HG02571 (cell line): ENCODE data around the gene MANSC4.

Experiments used
- ATAC-seq: cut with Tn5 transposase; IDR thresholded peaks from one replicate; pipeline ENCODE4 v1.9.1; 2021; ENCODE audit warnings: mild to moderate bottlenecking, moderate library complexity; ENCODE audit not compliant: unreplicated experiment

Gene MANSC4

GRCh38 chr12:27801630-27802029, 21.6 kb upstream of the MANSC4 start:
- ATAC-seq: no peak

- no peak for ATAC-seq
Observed at GRCh38 chr12:27800819-27801218, 20.8 kb upstream of the MANSC4 start.

- ATAC-seq: no peak
Observed at GRCh38 chr12:27797301-27798025, 17.4 kb upstream of the MANSC4 start.

GRCh38 chr12:27796128-27796527, 16.1 kb upstream of the MANSC4 start:
- ATAC-seq: no peak

- no peak for ATAC-seq
Observed at GRCh38 chr12:27794818-27795584, 15.0 kb upstream of the MANSC4 start.

GRCh38 chr12:27790179-27790578, 10.1 kb upstream of the MANSC4 start:
- no peak for ATAC-seq

- no peak for ATAC-seq
Observed at GRCh38 chr12:27787559-27787958, 7.5 kb upstream of the MANSC4 start.

- no peak for ATAC-seq
Observed at GRCh38 chr12:27785882-27786570, 6.0 kb upstream of the MANSC4 start.

- no peak for ATAC-seq
Observed at GRCh38 chr12:27782481-27782880, 2.4 kb upstream of the MANSC4 start.

GRCh38 chr12:27781680-27782079, 1.6 kb upstream of the MANSC4 start:
- no peak for ATAC-seq

- ATAC-seq: peak; percentile 27
Observed at GRCh38 chr12:27780612-27781408, 774 bp upstream of the MANSC4 start.

- peak; percentile 2 for ATAC-seq
Observed at GRCh38 chr12:27779416-27779919, 568 bp downstream of the MANSC4 start.

GRCh38 chr12:27778206-27778605, 1.8 kb downstream of the MANSC4 start:
- ATAC-seq: no peak

GRCh38 chr12:27777141-27777540, 2.9 kb downstream of the MANSC4 start:
- ATAC-seq: no peak

- no peak for ATAC-seq
Observed at GRCh38 chr12:27772328-27773049, 7.5 kb downstream of the MANSC4 start.

GRCh38 chr12:27771481-27772327, 8.3 kb downstream of the MANSC4 start:
- ATAC-seq: no peak

- ATAC-seq: no peak
Observed at GRCh38 chr12:27769142-27769673, 10.8 kb downstream of the MANSC4 start.

- ATAC-seq: no peak
Observed at GRCh38 chr12:27766587-27766986, 13.4 kb downstream of the MANSC4 start.

GRCh38 chr12:27762757-27763156, 17.3 kb downstream of the MANSC4 start:
- no peak for ATAC-seq
